Hematopoietic multipotent progenitor cell treated with erythropoietin and hydrocortisone succinate and interleukin-3 and kit ligand, for 15 days (in vitro differentiated cells): ENCODE measurements around the gene LRRC74B.
"Not testable (repeated sequence)": the region's sequence is repeated elsewhere in the genome, so short reads cannot be mapped to it uniquely, and the experiment has no call there.

Source experiments
- DNase-seq: peaks from one replicate; pipeline ENCODE4 v3.0.0-alpha.2; 2015; ENCODE audit warnings: low spot score

The LRRC74B gene

GRCh38 chr22:21032037-21032867, 13.5 kb upstream of the LRRC74B start, which contains the start of gene SLC7A4:
Gene SLC7A4 (minus strand): TSS chr22:21032561. CDS start chr22:21031812, 749 bp downstream.
- no peak for DNase-seq

DNA sequence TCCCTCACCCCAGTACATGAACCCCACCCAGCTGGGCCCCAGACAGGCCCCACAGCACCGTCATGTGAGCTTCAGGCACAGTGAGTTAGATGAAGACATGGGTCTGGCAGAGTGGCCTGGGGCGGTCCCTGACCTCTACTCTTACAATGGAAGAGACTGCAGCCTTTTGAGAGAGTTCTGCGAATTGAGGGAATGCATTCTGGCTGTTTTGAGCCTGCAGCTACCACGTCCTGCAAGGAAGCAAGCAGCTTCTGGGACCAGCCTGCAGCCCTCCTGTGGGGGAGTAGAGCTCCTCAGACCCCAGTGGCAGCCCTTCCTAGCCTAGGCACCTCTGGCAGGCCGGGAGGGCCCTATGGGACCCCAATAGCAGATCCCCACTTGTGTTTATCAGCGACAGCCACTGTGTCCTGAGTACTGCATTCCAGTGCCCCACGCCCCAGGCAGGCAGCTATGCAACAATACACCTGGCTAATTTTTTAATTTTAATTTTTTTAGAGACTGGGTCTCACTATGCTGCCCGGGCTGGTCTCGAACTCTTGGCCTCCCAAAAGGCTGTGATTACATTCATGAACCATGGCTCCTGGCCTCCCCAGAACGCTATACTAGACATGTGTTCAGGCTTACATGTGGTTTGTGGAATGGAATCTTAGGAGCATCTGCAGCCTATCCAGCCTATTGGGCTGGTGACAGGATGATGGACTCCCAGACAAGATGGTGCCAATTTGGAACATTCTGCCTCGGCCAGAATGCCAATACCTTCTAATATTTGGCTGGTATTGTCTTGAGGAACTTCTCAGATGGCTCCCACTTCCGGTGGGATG, 12.7 kb upstream of the LRRC74B start:
- DNase-seq, result no peak

GRCh38 chr22:21033895-21034294, 11.9 kb upstream of the LRRC74B start:
- DNase-seq, result no peak

GRCh38 chr22:21034989-21035388, 10.8 kb upstream of the LRRC74B start:
- no peak for DNase-seq

GRCh38 chr22:21038405-21038804, 7.3 kb upstream of the LRRC74B start:
- DNase-seq, result no peak

GRCh38 chr22:21039158-21039557, 6.6 kb upstream of the LRRC74B start:
- DNase-seq, result not testable (repeated sequence)

DNA sequence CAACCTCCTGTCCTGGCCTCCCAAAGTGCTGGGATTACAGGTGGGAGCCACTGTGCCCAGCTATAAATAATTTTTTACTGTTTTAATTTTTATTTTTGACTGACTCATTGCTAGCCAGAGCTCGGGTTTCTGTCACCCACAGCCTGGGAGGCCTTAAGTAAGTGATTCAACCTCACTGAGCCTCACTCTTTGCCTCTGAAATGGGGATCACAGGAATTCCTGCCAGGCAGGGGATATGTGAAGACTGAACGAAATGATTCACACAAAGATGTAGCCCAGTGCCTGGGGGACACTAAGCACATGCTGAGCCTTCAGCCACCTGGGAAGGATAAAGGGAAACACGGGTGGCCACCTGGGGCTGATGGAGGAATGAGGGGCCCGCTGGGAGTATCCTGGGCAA, 3.8 kb upstream of the LRRC74B start:
- DNase-seq, result no peak

DNA sequence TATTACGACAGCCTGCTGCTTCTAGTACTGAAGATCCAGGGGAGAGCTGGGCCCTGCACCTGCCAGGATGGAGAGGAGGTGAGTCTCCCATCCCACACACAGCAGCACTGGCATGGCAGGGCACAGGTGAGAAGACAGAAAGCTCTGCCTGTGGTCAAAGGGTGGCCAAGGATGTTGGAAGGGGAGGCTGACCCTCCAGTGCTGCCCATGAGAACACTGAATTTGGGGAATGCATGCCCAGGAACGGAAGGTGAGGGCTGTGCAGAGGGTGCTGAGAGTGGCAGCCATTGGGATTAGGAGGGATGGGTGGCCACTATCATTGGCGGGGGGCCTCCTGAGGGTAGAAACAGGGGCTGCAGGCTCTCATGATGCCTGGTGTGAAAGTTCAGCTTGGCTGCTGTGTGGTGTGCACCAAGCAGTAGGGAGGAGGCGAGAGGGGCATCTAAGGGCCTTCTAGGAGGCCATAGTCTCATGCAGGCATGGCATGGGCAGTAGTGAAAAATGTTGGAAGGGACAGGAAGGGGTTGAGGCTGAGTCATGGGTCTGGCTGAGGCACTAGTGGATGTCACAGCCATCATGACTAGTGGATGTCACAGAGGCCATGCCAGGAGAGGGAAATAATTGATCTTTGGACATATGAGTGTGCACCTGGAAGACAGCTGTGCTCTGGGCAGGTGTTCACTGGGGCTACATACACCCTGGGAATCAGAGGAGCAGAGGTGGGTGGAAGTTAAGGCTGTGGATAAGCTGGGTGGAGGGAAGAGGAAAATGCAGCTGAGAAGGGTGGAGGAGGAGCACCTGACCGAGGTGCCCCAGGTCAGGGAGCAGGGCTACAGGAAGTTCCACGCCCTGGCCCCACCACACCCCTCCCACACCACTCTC, 2.5 kb upstream of the LRRC74B start:
- no peak for DNase-seq

DNA sequence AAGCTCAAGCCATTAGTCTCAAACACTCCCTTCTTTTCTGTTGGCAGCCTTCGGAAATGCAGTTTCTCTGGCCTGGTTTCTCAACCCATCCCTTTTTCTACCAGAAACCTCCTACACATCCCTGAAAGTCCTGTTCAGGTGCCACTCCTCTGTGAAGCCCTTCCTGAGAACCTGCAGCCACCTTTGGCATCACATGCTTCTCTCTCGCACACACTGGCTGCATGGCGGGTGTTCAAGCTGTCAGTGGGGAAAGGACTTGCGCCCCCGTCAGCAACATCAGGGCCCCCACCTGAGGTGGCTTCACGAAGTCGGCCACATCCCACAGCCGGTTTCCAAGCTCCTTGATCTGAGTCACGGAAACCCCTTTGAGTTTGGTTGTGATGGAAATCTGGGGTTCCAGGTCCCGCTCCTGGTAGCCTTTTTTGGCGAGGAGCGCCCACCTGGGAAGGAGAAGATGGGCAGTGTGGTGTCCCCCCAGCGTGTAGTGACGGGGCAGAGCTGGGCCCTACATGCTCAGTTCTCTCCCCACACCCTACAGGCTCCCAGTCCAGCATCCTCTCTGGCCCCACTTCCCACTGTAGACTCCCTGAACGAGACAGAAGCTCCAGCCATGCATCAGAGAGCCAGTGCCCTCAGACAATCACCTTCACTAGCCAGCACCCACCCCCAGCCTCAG, 1.7 kb upstream of the LRRC74B start:
- no peak for DNase-seq

DNA sequence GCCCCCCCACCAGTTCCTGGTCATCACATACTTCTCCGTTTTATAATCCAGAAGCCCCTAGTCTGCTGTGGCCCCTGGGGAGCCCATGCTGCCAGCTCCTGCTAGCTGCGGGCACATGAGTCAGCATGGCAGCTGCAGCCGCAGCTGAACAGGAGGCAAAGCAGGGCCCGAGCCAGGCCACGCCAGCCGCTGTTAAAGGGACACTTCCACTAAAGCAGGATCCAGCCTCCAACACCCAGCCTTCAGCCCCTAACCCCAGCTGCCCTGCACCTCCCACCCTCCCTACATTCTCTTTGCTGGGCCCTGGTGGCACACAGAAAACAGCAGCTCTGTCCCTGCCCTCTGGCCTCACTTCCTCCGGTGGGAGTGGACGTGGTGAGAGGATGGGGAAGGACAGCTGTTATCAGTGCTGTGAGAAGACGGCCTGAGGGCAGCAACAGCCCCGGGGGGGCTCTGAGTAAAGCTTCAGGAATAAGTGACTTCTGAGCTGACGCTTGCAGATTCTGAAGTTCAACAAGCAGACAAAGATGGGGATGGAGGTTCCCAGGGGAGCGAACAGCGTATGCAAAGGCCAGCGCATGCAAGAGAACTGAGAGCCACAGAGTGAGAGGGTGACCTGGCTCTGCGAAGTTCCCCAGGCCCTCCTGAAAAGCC, 688 bp upstream of the LRRC74B start:
- DNase-seq, result no peak

- no peak for DNase-seq
These were observed 1.4 kb downstream of the LRRC74B start for GRCh38 chr22:21047035-21047661.

- DNase-seq, result no peak
These were observed 2.0 kb downstream of the LRRC74B start for GRCh38 chr22:21047730-21048129.

DNA sequence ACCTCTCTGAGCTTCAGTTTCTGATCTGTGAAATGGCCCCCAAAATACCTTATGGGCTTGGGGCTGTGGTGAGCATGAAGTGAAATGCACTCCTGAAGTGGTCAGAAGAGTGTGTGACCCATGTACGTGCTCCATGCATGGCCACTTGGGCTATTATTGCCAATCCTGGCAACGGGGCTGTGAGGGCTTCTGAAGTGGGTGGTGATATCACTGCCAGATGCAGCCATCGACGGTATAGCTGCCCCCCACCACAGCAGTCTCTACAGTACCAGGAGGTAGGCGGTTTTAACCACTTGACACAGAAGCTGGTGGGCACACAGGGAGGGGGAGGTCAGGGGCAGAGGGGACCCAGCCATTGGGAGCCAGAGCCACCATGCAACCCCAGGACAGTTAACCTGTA, 2.7 kb downstream of the LRRC74B start:
- DNase-seq, result not testable (repeated sequence)

GRCh38 chr22:21048965-21049364, 3.2 kb downstream of the LRRC74B start:
- DNase-seq, result not testable (repeated sequence)

GRCh38 chr22:21051145-21051830, 5.5 kb downstream of the LRRC74B start:
- no peak for DNase-seq

GRCh38 chr22:21051831-21052400, 6.2 kb downstream of the LRRC74B start:
- DNase-seq, result no peak

DNA sequence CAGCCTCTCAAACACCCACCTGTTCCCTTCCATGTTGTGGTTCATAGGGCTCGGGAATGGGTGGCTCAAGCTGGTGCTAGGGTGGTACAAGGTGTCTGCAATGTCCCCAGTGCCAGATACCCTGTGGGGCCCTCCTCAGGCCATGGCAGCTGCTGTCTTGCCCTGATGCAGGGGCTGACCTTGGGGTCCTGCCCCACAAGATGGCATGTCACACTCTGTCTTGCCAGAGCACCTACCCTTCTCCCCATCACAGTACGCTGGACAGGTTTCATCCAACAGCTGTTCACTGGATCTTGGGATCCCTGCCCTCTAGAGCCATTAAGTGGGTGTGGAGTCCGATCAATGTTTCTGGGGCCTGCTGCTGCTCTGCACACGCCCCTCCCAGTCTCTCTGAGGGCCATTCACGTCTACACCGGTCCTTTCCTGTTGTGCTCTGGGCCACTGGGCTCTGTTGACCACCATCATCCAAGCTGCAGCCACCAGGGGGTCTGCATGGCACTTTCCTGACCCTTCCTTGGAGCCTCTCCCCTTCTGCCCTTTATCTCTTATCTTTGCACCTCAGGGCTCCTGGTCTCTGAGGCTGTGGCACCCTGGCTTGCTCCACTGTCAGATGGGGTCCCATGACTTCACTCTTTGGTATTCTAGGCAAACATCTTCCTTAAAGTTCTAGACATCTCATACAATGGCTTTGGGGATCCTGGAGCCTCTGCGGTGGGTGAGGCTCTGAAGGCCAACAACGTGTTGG, 7.1 kb downstream of the LRRC74B start:
- DNase-seq, result no peak

DNA sequence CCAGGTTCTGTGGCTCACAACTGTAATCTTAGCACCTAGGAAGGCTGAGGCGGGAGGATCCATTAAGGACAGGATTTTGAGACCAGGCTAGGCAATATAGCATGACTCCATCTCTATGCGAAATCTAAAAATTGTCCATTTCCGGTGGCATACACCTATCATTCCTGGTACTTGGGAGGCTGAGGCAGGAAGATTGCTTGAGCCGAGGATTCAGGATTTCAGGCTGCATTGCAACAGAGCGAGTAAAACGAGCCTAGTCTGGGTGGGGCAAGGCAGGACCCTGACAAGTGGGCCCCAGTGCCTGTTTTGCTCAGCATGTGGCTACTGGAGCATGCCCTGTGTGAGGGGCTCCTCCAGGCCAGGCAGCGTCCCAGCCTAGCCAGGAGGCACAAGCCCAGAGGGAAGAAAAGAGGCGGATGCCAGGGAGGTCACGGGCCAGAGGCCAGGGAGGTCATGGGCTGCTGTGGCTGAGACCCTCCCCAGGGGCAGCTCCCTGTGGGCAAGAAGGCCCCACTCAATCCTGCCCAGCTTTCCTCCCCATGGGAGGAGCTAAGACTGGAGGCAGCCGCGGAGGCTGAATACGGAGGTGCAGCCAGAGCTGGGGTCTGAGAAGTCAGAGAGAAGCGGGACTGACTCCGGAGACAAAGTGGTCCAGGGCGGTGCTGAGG, 8.4 kb downstream of the LRRC74B start:
- no peak for DNase-seq
